ENCODE results near the gene SRGN.

- TF ChIP-seq POLR2A (IDR thresholded peaks at IDR 0.05) (no peak), CTCF (IDR thresholded peaks at IDR 0.05) (no peak)
Observed at GRCh38 chr10:69142983-69143382, 55.1 kb downstream of the SRGN start.

Data from adrenal gland (tissue), 5 donors.